GM20000 (cell line): ENCODE data around the gene GJA10.

Experiments
- DNase-seq: peaks from one replicate; pipeline ENCODE4 v3.0.0; 2012; ENCODE audit warnings: low spot score
- TF ChIP-seq, protein P1 (sequence below): IDR thresholded peaks from 2 replicates; pipeline ENCODE4 v1.5.1; 2012; ENCODE audit warnings: mild to moderate bottlenecking, control low read depth; ENCODE audit errors: extremely low read depth, missing control alignments

GJA10 gene

DNA sequence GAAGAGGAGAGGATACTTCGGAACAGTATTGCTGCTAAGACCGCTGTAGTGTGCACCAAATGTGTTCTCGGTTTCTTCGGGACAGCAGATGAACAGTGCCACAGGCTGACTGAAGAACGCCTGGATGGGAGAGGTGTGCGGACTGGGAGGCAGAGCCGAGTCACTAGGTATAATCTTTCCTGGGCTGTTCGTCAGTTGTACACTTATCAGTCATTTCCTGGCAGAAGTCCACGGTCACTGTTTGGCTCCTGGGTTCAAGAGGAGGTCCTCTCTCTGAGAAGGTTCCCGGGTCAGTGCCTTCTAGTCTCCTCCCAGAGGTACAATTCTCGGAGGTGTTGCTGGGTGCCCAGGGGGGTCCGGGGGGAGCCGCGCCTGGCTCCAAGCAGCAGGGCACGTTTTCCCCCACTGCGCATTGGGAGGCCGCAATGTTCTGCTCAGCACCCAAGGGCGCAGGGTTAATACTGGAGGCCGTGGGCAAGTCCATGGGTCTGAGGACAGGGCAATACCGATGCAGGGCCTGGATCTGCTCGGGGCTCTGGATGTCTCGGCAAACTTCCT, 38.1 kb downstream of the GJA10 start:
- TF ChIP-seq, protein P1, sequence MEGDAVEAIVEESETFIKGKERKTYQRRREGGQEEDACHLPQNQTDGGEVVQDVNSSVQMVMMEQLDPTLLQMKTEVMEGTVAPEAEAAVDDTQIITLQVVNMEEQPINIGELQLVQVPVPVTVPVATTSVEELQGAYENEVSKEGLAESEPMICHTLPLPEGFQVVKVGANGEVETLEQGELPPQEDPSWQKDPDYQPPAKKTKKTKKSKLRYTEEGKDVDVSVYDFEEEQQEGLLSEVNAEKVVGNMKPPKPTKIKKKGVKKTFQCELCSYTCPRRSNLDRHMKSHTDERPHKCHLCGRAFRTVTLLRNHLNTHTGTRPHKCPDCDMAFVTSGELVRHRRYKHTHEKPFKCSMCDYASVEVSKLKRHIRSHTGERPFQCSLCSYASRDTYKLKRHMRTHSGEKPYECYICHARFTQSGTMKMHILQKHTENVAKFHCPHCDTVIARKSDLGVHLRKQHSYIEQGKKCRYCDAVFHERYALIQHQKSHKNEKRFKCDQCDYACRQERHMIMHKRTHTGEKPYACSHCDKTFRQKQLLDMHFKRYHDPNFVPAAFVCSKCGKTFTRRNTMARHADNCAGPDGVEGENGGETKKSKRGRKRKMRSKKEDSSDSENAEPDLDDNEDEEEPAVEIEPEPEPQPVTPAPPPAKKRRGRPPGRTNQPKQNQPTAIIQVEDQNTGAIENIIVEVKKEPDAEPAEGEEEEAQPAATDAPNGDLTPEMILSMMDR = no peak

GRCh38 chr6:89934685-89935366, 40.6 kb downstream of the GJA10 start:
- no peak for DNase-seq
- TF ChIP-seq, protein P1 = no peak

More for the DNA sequence above, 38.1 kb downstream of the GJA10 start:
- DNase-seq = no peak

GRCh38 chr6:89936177-89936576, 41.9 kb downstream of the GJA10 start:
- TF ChIP-seq, protein P1 = no peak
- DNase-seq = no peak

DNA sequence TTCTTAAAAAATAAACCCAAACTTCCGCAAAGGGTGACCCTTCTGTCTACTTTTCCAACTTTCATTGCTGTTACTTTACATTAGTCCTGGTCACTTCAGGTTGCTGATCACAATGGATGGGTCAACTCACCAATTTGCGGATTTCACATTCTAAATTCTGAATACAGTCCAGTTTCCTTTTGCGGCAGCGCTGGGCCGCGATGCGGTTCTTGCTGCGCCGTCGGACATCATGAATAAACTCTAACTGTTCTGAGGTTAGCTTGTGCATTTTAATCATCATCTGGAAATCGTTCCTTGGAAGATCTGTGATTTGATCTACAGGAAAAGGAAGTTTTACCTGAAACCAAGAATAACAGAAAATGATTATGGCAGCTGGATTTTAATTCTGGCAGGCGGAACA, 43.7 kb downstream of the GJA10 start:
- TF ChIP-seq, protein P1 = no peak
- DNase-seq = no peak

DNA sequence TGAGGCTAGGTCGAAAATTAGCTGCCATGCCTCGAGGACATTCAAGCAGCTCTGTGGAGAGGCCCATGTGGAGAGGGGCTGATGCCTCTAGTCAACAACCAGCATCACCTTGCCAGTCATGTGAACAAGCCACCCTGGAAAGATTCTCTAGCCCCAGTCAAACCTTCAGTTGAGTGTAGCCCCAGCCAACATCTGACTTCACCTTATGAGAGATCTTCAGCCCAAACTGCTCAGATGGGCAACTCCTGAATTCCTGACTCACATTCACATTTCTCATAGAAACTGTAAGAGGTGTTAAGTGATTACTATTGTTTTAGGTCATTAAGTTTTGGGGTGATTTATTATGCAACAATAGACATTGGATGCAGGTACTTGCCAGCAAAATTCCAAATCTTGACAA, 44.9 kb downstream of the GJA10 start:
- TF ChIP-seq, protein P1 = no peak
- DNase-seq = no peak

GRCh38 chr6:89940225-89941027, 46.2 kb downstream of the GJA10 start:
- peak; percentile 80 for DNase-seq
- TF ChIP-seq, protein P1 = peak; percentile 67
